Measurements from ENCODE around the gene MOB1B.
"Not testable (repeated sequence)": the region's sequence is repeated elsewhere in the genome, so short reads cannot be mapped to it uniquely, and the experiment has no call there.

MOB1B gene

GRCh38 chr4:71009890-71010588 is 107.9 kb downstream of the MOB1B start:
- no peak for DNase-seq

GRCh38 chr4:71011451-71011850 is 109.3 kb downstream of the MOB1B start:
- DNase-seq: no peak

- DNase-seq: not testable (repeated sequence)
These were observed 115.2 kb downstream of the MOB1B start for GRCh38 chr4:71017391-71017790.

- no peak for DNase-seq
These were observed 118.4 kb downstream of the MOB1B start for GRCh38 chr4:71020611-71021010.

- DNase-seq: no peak
These were observed 123.5 kb downstream of the MOB1B start for GRCh38 chr4:71025654-71026053.

- DNase-seq: no peak
These were observed 123.9 kb downstream of the MOB1B start for GRCh38 chr4:71026086-71026485.

GRCh38 chr4:71027611-71028010 is 125.4 kb downstream of the MOB1B start:
- no peak for DNase-seq

- no peak for DNase-seq
These were observed 127.3 kb downstream of the MOB1B start for GRCh38 chr4:71029504-71029903.

GRCh38 chr4:71032106-71032505 is 129.9 kb downstream of the MOB1B start:
- not testable (repeated sequence) for DNase-seq

Data from stimulated activated CD4-positive, alpha-beta T cell treated with anti-CD3 and anti-CD28 coated beads, Interleukin-2, amount 100 ng/mL, for 24 hours (primary cell).